Suppressor macrophage treated with lipopolysaccharide for 4 hours (primary cell): ENCODE measurements around the gene TEAD1.

ENCODE experiments used
- DNase-seq: peaks from one replicate; pipeline ENCODE4 v3.0.0-alpha.2; 2020

The TEAD1 gene

DNA sequence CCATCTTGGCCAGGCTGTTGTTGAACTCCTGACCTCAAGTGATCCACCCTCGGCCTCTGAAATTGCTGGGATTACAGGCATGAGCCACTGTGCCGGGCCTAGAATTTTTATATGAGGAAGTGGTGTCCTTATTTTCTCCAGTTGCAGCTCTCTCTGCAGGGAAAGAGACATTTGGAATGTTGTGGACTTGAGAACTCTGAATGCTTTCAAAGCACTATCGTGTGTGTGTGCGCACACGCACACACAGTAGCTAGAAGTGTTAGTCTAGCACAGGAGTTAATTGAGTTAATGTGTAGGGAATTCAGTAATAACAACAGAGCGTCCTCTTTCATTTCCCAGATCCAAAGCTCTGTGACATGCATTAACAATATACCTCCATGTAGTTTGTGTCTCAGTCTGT lies 170.9 kb downstream of the TEAD1 start:
- DNase-seq: no peak

DNA sequence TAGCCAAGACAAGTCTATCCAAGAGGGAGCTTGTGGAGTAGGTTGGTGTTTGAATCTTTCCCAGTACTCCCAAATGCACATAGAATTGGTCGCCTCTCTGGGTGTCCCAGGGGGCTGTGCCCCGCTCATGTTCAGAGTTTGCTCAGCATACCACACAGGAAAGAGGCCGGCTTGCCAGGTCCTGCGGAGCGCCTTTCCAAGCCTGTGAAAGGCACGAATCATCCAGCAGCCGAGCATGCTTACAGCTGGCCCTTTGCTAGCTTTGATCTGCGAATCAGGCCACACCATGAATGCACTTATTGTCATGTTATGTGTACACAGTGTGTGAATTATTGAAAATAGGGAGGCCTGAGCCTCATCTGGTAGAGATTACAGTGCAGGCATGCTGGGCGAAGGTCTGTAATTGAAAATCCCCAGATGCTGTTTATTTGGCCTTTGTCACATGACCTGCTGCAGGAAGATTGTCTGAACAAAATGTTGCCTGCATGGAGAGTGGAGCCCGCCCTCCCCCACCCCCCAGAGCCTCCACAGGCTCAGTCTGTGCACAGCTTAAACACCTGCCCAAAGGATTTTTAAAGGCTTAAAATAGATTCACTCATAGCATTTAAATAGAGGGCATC lies 171.6 kb downstream of the TEAD1 start:
- DNase-seq: no peak

DNA sequence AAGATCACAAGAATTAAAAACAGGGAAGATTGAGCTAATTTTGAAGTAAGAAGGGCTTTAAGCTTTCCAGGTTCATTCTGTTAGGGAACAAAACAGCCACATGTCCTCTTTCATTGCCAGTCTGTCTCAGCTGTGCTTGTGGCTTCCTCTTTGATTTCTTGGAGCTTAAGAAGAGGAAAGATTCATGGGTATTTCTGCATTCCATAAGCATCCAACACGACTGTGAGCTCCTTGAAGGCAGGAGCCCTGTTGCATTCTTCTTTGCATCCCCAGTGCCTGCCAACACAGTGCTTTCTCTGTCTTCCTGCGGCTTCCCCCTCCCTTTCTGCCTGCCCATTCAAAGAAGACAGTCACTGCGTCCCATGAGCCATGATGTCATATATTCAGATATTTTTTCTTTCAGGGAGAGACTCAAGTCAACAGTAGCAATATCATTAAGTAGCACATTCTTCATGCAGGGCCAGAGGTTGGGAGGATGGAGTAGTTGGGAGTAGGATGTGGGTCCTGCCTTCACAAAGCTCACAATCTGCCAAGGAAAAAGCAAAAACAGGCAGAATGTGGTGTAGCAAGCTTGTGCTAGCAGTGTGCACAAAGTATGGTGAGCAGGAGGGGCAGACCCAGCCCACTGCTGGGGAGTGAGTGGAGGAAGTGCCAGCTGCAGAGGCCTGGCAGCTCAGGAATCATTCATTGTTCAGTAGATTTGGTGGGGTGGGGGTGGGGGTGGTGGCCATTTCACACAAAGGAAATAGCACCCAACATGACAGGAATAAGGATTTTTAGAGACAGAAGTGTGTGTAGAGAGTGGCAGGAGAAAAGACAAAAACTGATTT lies 172.8 kb downstream of the TEAD1 start:
- DNase-seq: no peak

DNA sequence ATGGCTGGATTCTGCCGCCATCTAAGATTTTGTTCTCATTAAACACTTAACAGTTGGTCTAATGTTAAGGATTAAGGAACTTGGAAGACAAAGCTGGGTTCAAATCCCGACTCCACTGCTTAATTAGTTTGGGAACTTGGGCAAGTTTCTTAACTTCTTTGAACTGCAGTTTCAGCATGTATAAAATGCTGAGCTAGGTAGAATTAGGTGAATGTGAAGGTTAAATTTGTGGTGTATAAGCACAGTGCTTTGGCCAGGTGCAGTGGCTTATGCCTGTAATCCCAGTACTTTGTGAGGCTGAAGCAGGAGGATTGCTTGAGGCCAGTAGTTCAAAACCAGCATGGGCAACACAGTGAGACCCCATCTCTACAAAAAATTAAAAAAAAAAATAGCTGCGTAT lies 174.2 kb downstream of the TEAD1 start:
- DNase-seq: no peak

DNA sequence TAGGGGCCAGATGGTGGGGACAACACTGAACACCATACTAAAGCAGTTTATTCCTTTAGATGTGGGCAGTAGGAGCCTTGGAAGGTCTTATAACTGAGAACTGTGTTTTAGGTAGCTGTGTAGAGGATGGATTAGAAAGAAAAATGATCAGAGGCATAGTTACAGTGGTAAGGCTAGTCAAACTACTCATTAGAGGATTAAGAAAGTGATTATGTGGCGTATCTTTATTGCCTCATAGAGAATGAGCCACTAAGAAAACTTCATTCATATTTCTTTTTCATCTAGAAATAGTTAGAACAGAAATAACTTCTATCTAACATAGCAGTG lies 179.1 kb downstream of the TEAD1 start:
- DNase-seq: no peak

DNA sequence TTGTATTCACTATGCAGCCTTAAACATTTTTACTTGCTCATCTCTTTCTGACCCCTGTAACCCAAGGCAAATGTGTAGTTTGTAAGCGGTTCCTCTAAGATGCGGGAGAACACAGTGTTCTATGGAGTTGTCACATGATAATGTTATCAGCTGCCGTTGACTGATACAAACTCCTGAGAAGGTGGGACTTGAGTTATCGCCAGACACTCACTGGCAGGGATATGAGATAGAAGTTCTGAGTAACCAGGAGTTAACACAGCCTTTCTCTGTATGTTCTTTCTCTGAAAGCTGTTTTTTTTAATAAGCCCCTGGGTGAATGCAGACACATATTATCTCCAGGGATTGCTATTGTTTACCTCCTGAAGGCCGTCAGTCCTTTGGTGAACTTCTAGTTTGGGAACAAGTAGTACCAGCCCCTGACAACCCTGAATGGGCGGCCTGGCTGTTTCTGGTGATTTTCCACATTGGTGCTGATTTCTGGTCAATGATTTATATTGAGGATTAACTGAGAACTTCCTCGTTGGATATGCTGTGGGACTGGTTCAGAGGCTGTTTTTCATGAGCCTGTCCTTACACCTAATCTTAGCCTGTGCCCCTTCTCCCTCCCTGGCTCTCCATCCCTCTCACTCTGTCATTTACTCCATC lies 179.6 kb downstream of the TEAD1 start:
- no peak for DNase-seq

DNA sequence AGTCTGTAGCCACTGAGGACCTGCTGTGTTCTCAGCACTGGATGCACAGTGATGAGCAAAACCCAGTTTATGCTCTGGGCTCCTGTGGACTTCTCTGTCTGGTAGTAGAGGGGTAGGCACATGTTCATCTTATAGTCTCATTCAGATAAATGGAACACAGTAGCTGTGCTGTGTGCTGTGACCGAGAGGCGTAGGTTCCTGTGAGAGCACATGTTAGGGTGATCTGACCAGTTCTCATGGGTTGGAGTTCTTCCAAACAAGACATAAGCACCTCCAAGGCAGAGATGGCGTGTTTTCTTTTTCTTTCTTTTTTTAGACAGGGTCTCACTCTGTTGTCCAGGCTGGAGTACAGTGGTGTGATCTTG lies 180.1 kb downstream of the TEAD1 start:
- DNase-seq: no peak

DNA sequence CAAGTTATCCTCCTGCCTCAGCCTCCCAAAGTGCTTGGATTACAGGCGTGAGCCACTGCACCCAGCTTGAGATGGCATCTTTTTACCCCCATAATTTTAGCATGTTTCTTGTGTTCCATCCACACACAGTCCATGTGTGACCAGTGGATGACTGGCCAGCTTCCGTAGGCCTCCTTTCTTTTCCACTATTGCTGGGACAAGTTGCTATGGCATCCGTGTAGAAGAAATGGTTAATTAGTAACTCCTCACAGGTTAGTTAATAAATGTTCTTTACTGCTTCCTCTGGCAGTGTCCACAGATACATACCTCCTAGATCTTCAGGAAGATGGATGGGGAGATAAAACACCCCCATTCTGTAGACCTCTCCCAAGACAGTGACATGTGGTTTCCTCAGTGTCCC lies 180.6 kb downstream of the TEAD1 start:
- no peak for DNase-seq

DNA sequence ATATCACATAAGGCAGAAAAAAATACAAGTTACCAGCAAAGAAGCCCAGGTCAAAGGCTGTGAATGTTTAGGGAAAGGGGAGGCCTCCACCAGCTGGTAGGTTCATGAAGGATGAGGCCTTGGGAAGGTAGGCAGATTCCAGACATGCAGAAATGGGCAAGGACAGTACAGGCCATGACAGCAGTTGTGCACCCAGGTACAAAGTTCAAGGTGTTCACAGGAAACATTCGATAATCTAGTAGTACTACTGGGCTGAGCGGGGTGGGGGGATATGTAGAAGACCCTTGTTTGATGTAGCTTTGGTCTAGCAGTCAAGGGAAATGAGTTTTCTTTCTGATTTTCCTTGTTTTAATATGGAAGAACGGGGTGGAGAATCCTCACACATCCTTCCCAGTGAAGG lies 182.1 kb downstream of the TEAD1 start:
- no peak for DNase-seq

DNA sequence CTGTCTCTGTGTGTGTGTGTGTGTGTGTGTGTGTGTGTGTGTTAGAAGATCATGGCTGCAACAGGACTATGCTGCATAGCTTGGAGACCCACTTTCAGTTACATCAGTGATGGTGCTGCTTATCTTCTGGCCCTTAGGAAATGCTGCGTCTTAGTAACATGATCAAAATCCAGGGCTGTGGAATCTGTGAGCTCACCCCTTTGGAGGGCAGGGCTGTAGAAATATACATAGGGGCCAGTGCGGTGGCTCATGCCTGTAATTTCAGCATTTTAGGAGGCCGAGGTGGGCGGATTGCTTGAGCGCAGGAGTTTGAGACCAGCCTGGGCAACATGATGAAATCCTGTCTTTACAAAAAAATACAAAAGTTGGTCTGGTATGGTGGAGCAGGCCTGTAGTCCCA lies 183.4 kb downstream of the TEAD1 start:
- DNase-seq: no peak

DNA sequence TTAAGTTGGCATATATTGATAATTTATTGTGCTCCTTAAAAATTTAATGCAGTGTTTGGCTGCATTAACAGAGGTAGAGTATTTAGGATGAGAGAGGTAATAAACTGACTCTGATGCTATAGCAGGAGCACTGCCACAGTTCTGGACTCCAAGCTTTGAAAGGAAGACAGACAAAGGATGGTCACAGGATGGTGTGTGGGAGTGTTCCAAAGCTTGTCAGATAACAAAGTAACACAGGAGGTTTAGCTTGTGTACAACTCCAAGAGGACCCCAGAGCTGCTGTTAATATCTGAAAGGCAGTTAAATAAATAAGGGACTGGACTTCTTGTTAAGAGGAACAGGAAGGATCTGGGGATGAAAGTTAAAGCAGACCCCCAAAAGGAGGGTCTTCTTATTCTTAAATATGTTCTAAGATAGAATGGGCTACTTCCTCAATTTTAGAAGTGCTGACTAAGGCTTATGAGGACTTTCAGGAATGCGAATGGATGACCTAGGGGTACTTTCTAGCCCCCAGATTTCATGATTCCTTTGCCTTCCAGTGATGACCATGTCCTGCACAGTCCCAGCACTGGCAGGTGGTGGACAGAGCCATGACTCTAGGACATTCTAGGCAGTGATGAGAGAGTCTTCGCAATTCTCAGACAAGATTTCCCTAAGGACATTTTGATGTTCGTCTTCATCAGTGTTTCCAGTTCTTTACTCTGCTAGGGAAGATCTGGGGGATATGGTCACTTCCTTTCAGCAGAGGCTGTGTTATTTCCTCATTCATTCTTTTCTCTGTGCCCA lies 185.8 kb downstream of the TEAD1 start:
- no peak for DNase-seq

DNA sequence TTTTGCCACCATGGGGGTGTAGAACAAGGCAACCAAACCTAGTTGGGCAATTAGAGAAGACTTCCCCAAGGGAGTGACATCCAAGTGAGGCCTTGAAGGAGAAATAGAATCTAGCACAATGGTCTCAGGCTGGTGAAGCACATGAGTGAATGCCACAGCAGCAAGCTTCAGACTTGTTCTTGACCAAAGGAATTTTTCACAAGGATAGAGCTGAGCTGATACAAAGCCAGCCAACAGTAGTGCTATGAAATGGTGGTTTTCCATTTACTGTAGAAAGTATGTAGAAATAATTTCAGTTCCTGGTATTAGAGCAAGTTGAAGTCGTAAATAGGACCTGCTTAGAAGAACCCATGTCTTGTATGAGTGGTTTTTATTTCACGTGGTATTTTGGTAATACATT lies 186.6 kb downstream of the TEAD1 start:
- DNase-seq: no peak

DNA sequence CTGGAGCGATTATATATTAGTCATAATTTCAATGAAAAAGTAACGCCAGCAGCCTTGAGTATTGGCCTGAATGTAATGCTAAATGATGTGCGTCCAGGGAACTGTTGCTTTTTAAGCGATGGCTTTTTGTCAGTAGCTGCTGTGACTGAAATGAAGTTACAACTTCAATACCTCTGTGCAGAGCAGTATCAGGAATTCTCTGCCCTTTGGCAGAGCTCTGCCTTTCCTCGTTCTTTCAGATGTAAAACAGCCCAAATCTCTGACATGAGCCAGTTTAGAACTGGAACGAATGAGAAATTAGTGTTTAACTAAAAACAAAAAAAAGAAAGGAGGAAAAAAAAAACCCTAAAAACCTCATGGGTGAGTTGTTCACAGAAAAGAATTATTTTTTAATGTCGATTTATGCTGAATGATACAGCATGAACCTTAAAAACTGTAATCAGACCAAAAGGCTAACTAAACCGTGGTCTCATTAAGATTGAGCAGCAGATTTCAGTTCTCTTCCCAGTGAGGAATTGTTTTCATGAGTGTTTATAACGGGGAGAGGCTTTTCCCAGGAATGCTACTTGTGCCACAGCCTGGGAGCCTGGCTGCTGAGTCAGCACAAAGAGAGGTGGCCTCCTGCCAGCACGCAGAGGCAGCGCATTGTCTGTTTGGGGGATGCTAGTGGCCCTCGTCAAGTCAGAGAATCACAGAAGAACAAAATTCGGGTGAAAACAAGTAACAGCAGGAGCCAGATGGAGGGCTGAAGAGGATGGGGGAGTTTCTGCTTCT lies 188.7 kb downstream of the TEAD1 start:
- DNase-seq: no peak

DNA sequence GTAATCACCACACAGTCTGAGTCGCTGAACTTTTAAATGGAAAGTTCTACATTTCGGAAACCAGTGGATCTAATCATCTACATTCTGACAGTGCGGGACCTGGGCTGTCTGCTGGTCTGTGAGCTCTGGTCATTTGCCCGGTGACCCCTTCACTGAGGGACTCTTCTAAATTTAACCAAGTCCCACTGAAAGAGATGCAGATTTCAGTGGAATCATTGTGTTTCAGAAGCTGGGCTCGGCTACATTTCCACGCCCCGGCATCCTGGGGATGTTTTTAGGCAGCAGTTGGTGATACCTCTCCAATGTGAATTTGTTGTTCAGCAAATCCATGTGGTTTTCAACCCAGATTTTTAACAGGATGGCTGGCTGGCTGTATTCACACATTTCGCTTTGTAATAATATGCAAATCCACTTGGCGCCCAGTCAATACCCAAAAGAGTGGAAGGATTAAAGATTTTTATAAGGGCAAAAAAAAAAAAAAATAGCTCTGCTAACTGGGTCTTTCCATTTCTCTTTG lies 189.4 kb downstream of the TEAD1 start:
- no peak for DNase-seq

DNA sequence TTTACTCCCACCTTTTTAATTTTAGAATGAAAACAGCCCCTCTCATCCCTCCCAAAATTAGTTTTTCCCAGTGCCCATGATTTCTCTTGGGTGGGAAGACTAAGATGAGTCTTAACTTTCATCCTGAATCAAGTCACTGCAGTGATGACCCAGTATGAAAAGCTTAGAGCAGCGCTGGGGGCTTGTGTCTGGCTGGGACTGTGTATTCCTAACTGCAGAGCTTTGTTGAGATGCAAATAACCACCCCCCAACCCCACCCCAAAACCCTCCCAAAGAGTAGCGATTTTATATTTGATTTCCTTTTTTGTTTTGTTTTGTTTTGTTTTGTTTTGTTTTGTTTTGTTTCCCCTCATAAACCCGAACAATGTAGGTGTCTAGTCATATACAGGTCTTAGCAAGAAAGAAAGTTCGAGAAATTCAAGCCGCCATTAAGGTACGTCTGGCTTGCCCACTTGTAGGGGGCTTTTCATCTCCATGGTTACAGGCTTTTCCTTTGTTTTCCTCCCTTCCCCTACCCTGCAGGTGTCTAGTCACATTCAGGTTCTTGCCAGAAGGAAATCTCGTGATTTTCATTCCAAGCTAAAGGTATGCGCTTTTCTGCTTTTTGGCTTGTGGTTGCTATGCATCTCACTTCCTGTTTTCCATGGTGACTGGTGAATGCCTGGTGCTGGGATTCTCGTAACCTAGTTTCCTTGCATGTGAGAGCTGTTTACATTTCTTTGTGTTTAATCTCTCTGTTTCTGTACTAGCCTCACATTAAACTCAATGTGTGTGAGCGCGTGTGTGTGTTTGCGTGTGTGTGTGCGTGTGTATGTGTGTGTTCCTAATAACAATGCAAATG lies 190.3 kb downstream of the TEAD1 start:
- peak; percentile 18 for DNase-seq

DNA sequence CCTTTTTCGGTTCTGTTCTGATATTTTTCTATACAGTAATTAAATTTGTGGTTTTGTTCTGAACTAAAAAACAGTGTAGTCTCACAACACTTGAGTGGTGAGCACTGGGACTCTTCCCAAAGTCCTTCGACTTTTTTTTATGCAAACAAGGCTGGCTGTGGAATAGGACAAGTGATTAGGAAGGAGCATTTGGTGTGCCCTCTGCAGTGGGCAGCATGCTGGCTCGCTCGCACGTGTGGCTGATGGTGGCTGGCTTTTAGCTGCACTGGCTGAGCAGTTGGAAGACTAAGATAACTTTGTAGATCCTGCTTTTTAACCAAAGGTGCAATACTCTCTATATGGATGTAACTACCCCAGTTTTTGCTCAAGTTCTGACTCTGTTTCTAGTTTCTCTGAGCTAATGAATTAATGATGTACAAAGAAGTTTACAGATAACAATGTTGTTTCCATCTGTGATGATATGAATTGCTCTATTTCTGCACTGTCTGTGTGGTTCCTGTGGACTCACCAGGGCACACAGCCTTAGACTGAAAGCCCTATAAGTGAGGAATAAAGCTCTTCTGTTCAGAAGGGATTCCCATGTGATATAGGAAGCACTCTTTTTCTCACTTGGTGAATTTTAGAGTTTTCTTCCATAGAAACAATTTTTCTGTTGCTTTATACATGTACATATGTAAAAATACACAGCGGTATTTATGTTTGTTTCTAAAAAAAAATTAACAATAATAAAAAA lies 191.8 kb downstream of the TEAD1 start:
- DNase-seq: no peak

DNA sequence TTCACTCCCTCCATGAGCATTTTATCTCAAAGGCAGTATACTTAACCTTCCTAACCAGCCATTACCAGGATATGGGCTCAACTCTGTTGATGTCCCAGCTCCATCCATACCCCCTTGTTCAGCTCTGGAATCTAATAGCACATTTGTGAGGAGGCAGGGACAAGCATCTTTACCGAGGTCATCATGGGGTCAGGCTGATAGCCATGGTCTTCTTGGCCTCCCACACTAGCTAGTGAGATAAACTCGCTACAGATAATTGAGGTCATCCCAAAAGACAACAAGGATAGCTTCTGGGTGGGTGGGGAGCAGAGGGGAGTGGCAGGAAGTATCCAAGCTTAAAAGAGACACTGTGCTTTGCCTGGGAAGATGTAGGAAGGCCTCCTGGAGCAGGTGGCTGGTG lies 193.3 kb downstream of the TEAD1 start:
- DNase-seq: no peak

DNA sequence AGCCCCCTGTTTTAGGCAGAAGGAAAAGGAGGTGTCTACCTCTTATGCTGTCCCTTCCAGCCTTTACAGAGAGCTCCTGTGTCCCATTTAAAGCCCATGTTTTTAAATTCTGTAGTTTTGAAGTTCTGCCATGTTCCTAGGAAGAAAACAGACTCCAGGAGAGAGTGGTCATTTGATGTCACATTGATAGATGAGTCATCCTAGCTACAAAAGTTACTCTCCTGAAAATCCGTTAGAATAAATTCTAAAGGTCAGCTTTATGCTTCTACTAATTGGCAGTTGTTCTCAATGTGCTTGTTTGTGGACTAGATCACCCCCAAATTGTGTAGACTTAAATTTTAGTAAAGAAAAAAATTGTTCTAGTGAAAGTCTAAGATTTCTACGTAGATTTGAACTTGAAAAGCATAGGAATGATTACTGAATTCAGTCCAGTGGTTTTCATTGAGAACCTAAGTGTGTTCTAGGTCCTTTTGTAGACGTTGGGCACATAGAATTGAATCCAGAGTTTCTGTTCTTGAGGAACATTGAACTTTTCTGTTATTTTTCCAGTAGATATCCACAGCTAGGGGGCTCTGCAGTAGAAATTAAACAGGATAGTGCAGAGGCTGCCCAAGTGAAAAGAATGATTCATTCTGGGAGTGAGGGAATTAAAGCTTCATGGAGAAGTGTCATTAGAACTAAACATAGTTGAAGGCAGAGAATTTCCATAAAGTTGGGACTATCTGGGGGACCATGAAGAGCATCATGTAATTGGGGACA lies 194.3 kb downstream of the TEAD1 start:
- no peak for DNase-seq

DNA sequence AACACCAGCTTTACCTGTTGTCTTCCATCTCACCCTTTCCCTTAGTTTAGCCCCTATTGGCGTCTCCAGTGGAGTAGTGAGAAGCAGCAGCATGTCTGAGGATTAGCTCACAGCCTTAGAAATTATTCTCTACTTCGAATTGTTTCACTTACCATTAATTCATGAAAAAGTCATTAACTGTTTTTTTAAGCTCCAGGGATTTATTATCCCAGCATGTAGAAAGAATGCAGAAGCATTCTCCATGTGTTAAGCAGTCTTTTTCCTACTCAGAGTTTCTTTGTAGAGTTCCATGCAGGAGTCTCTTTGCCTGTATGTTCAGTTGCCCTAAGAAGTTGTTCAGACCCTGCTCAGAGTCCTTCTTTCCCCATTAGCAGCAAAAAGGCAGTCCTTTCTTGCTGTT lies 197.0 kb downstream of the TEAD1 start:
- no peak for DNase-seq

DNA sequence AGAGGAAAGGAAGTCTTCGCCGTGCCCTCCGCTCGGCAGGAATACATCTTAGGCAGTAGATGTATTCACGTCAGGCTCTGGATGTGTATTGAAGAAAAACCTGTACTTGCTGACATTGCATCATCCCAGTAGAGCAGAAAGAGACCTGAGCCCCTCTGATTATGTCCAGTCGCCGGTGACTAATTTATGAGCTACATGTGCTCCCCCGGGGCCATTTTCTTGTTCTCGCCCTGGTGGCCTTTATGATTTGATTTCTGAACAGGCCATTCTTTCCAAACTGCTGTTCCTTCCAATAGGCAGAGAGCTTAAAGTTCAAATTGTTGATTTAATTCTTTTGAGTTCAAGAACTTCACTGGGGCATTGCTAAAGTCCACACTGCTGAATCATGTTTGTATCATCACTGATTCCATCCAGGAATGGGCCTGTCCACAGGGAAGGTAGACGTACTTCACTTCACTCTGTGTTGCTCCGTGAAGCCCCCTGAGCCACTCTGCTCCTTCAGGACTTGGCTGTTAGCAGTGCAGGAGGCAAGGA lies 197.6 kb downstream of the TEAD1 start:
- DNase-seq: no peak
